Neuron (in vitro differentiated cells): Measurements from ENCODE around the gene FAM216A.

Source experiments
- H2AFZ ChIP-seq: one replicate; pipeline ENCODE4 v1.6.1; 2013; ENCODE audit warnings: low read depth, mild to moderate bottlenecking, inconsistent platforms, low read length, moderate library complexity
- H3K27me3 ChIP-seq: one replicate; pipeline ENCODE4 v1.6.1; 2013; ENCODE audit warnings: low read length; ENCODE audit not compliant: insufficient read depth
- H3K36me3 ChIP-seq: one replicate; pipeline ENCODE4 v1.6.1; 2013; ENCODE audit warnings: low read length; ENCODE audit not compliant: insufficient read depth
- H3K4me1 ChIP-seq: one replicate; pipeline ENCODE4 v1.6.1; 2013; ENCODE audit warnings: low read length; ENCODE audit not compliant: insufficient read depth
- H3K4me3 ChIP-seq: 2 replicates; pipeline ENCODE4 v1.5.1; 2013; ENCODE audit warnings: mild to moderate bottlenecking, low read length, moderate library complexity
- H3K9me3 ChIP-seq: one replicate; pipeline ENCODE4 v1.6.1; 2013; ENCODE audit warnings: low read length

FAM216A gene

GRCh38 chr12:110537605-110538409 lies 69.2 kb downstream of the FAM216A start:
- Histone ChIP-seq H3K4me1 (no peaks in the 10 kb centered on the region), H3K36me3 (peaks cover 36% of the 10 kb centered on the region), H2AFZ (no peak overlapping the region), H3K27me3 (no peaks in the 10 kb centered on the region), H3K9me3 (no peaks in the 10 kb centered on the region), H3K4me3 (no peak overlapping the region)

DNA sequence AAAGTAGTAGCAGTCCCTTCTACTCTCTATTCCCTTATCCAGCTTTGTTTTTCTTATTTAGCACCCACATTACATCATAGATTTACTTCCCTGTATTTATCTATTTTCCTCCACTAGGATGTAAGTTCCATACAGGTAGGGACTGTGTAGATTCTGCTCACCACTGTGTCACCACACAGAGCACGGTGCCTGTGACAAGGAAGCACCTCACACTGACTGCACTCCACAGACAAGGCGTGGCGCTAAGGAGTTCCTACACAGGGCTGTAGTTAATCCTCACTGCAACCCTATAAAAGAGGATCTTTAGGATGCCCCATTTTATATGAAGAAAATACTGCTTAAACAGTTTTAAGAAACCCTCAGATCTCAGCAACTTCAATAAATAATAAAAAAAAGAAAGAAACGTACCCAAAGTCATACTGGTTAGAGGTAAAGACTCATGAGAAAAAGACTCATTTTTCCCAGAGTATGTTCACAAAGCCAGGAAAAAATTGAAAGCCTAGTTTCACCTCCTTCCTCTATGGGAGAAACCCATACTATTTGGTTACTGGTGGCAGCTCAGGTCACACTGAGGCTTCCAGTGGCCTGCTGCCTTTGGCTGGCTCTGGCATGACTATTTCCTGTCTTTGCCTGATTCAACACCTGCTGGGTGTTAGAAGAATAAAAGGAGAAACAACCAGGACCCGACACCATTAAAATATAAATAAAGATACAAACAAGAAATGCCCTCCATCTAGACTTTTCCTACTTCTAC lies 70.4 kb downstream of the FAM216A start:
- H3K27me3 ChIP-seq = no peaks in the 10 kb centered on the region
- H3K4me3 ChIP-seq = no peak overlapping the region
- H3K36me3 ChIP-seq = peaks cover 41% of the 10 kb centered on the region
- no peaks in the 10 kb centered on the region for H3K9me3 ChIP-seq
- H3K4me1 ChIP-seq = no peaks in the 10 kb centered on the region
- H2AFZ ChIP-seq = no peak overlapping the region
